Measurements from ENCODE around the gene DHRS7.
A peak's percentile ranks its signal among the peaks of the same experiment; 100 is the strongest.
"Not testable (repeated sequence)": the region's sequence is repeated elsewhere in the genome, so short reads cannot be mapped to it uniquely, and the experiment has no call there.

Gene DHRS7

DNA sequence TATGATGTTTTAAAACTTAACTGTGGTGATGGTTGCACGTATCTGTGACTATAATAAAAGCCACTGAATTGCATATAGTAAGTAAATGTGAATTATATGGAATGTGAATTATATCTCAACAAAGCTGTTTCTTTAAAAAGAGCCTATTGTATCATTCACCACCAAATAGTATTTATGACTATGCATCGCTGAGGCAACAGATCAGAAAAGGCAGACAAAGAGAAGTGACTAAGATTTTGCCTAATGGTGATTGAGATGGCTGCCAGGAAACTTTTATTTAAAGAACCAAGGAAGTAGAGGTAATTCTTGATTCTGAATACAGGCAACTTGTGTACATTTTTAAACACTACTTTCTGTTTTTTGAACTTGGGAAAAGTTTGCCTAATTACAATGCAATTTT is 31.7 kb downstream of the DHRS7 start:
- DNase-seq = no peak

GRCh38 chr14:60125918-60126317 is 39.3 kb downstream of the DHRS7 start:
- DNase-seq = no peak

DNA sequence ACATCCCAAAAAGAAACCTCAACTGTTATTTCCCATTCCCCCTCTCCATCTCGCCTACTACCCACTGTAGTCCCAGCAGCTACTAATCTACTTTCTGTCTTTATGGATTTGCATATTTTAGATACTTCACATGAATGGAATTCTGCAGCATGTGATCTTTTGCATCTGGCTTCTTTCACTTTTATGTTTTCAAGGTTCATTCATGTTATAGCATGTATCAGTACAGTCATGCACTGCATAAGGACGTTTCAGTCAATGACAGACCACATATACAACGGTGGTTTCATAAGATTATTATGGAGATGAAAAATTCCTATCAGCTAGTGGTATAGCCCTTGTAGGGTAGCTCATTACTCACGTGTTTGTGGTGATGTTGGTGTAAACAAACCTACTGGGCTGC is 49.0 kb downstream of the DHRS7 start:
- no peak for DNase-seq

DNA sequence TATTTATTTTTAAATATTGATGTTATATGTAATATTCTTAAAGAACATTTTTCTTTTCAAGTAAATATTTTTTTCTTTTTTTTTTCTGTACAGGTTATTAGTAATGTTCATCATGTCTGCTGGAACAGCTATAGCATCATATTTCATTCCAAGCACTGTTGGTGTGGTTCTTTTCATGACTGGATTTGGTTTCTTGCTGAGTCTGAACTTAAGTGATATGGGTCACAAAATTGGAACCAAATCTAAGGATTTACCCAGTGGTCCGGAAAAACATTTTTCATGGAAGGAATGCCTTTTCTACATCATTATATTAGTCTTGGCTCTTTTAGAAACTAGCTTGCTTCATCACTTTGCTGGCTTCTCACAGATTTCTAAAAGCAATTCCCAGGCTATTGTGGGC is 50.3 kb downstream of the DHRS7 start:
- DNase-seq = no peak

DNA sequence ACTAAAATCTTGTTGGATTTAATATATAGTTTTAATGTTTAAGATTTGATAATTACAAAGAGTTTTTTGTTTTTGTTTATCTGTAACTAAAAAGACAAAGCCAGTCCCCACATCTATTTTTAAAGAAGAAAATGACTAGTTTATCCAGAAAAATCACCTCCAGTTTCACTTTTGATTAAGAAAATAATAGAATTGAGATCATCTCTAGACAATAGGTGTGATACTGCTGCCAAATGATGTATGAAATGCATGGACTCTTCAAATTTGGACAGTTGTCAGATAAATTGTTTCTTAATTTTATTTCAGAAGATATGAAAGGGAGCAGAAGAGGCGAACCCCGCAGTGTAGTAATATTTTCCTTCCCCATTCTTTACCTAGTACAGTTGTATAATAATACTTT is 53.5 kb downstream of the DHRS7 start:
- no peak for DNase-seq

GRCh38 chr14:60107477-60107876 is 57.7 kb downstream of the DHRS7 start:
- no peak for DNase-seq

- no peak for DNase-seq
Observed at GRCh38 chr14:60106339-60106738, 58.9 kb downstream of the DHRS7 start.

- DNase-seq = no peak
Observed at GRCh38 chr14:60102389-60102788, 62.8 kb downstream of the DHRS7 start.

- DNase-seq = no peak
Observed at GRCh38 chr14:60101786-60102185, 63.4 kb downstream of the DHRS7 start.

- not testable (repeated sequence) for DNase-seq
Observed at GRCh38 chr14:60099855-60100254, 65.3 kb downstream of the DHRS7 start.

DNA sequence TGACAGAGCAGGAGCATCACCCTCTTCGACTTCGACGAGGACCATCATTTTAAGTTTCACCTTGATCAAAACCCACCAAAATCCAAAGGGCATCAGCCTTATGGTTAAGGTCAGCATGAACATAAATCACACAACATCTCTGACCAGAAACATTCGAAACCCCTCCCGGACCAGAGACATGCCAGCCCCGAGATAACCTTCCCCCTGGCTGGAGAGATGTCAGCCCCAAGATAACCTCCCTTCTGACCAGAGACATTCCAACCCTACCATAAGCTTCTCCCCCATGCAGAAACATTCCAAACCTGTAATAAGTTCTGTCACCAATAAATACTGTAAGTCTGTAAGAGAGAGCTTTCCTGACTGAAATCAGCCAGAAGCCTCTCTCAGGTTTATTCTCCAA is 67.2 kb downstream of the DHRS7 start:
- DNase-seq = no peak

DNA sequence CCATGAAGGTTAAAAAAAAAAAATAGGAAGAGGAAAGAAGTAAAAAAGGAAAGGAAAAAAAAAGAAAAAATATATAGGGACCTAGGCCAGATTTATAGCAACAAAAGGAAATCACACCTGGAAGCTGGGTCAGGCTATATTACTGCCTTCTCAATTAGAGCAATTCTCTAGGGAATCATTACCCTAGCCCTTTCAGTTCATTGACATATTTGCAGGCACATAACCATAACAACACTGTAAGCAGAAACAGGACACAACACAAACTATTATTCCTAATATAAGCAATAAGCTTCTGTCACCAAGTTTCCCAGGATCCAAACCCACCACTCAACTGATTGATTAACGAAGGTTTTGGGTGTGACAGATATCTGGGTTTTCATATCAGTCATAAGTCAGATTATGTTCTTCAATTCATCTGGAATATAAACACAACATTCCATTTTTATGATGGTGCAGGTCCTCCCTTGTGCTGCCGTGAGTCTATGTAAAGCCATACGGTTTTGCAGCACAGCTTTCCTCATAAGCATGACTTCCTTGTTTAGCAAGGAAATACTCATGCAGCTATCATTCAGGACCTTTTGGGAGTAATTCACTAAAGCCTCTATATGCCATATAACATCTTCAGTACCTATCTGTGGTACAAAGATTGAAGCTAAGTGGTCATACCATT is 69.3 kb downstream of the DHRS7 start:
- no peak for DNase-seq

- no peak for DNase-seq
Observed at GRCh38 chr14:60095231-60095630, 70.0 kb downstream of the DHRS7 start.

GRCh38 chr14:60094306-60094897 is 70.8 kb downstream of the DHRS7 start:
- peak; percentile 43 for DNase-seq

Measured in NK-92 treated with Interleukin-12 subunit alpha and Interleukin-12 subunit beta, amount 100 ng/mL, for 24 hours (cell line).